Liver (tissue), 9 donors: ENCODE data around the gene CCR6. TPM values are rescaled to one million over a fixed set of nuclear protein-coding genes. Genes with fewer than 3 reads are reported as not detected.

Source experiments
- DNase-seq: peaks from one replicate; pipeline ENCODE4 v3.0.0-alpha.2; 2017; ENCODE audit warnings: low spot score
- H3K27ac ChIP-seq, 2 donors: one replicate each; pipeline ENCODE4 v1.7.0; 2013; ENCODE audit warnings: inconsistent platforms in 2 of 2, low read length in 2 of 2, control low read depth in 1 of 2, low read depth in 1 of 2, mild to moderate bottlenecking in 1 of 2
- H3K27me3 ChIP-seq, 4 donors: one replicate each; pipeline versions ENCODE4 v1.6.1 to v1.7.0; 2013; ENCODE audit warnings: low read length in 3 of 4, inconsistent platforms in 1 of 4, mild to moderate bottlenecking in 1 of 4, moderate library complexity in 1 of 4; ENCODE audit not compliant: control insufficient read depth in 4 of 4, insufficient read depth in 4 of 4
- H3K36me3 ChIP-seq, 4 donors: one replicate each; pipeline versions ENCODE4 v1.6.1 to v1.7.0; 2013; ENCODE audit warnings: low read length in 3 of 4, mild to moderate bottlenecking in 3 of 4, low read depth in 1 of 4, moderate library complexity in 1 of 4; ENCODE audit not compliant: control insufficient read depth in 4 of 4, insufficient read depth in 3 of 4
- H3K4me1 ChIP-seq, 4 donors: one replicate each; pipeline versions ENCODE4 v1.6.1 to v1.7.0; 2013; ENCODE audit warnings: low read length in 3 of 4, mild to moderate bottlenecking in 3 of 4, moderate library complexity in 1 of 4; ENCODE audit not compliant: control insufficient read depth in 4 of 4, insufficient read depth in 4 of 4
- H3K4me3 ChIP-seq, 3 donors: one replicate each; pipeline versions ENCODE4 v1.6.1 to v1.7.0; 2013; ENCODE audit warnings: low read length in 3 of 3, control low read depth in 1 of 3, low read depth in 1 of 3, mild to moderate bottlenecking in 1 of 3
- H3K9ac ChIP-seq, 2 donors: one replicate each; pipeline ENCODE4 v1.7.0; 2013; ENCODE audit warnings: low read length in 2 of 2, mild to moderate bottlenecking in 2 of 2, moderate library complexity in 2 of 2, control low read depth in 1 of 2, low read depth in 1 of 2
- H3K9me3 ChIP-seq, 4 donors: one replicate each; pipeline versions ENCODE4 v1.6.1 to v1.7.0; 2013; ENCODE audit warnings: low read length in 3 of 4; ENCODE audit not compliant: control insufficient read depth in 4 of 4
- EGR1 ChIP-seq, 2 donors: IDR thresholded peaks; 2 replicates each; pipeline ENCODE4 v1.6.1; 2016 to 2018; ENCODE audit warnings: antibody characterized with exemption in 2 of 2, low read depth in 2 of 2
- FOXA1 ChIP-seq: IDR thresholded peaks from 2 replicates; pipeline ENCODE4 v1.6.1; 2016; ENCODE audit warnings: antibody characterized with exemption
- FOXA2 ChIP-seq: IDR thresholded peaks from 2 replicates; pipeline ENCODE4 v1.6.1; 2016; ENCODE audit warnings: antibody characterized with exemption
- GABPA ChIP-seq, 2 donors: IDR thresholded peaks in 1 of 2; conservative IDR thresholded peaks in 1 of 2; 2 replicates each; pipeline ENCODE4 v1.6.1; 2016; ENCODE audit warnings: antibody characterized with exemption in 2 of 2, mild to moderate bottlenecking in 1 of 2, moderate library complexity in 1 of 2
- HNF4A ChIP-seq, 2 donors: conservative IDR thresholded peaks; 2 replicates each; pipeline ENCODE4 v1.6.1; 2016; ENCODE audit warnings: antibody characterized with exemption in 2 of 2, mild to moderate bottlenecking in 2 of 2
- HNF4G ChIP-seq: IDR thresholded peaks from 2 replicates; pipeline ENCODE4 v1.6.1; 2016; ENCODE audit warnings: antibody characterized with exemption
- JUND ChIP-seq, 2 donors: IDR thresholded peaks; 2 replicates each; pipeline ENCODE4 v1.6.1; 2016; ENCODE audit warnings: antibody characterized with exemption in 2 of 2
- NR2F2 ChIP-seq: IDR thresholded peaks from 2 replicates; pipeline ENCODE4 v1.6.1; 2016; ENCODE audit warnings: antibody characterized with exemption
- RAD21 ChIP-seq, 2 donors: IDR thresholded peaks; 2 replicates each; pipeline ENCODE4 v1.6.1; 2016; ENCODE audit warnings: antibody characterized with exemption in 2 of 2, mild to moderate bottlenecking in 2 of 2
- SP1 ChIP-seq: IDR thresholded peaks from 2 replicates; pipeline ENCODE4 v1.6.1; 2018; ENCODE audit warnings: antibody characterized with exemption, mild to moderate bottlenecking
- TAF1 ChIP-seq: conservative IDR thresholded peaks from 2 replicates; pipeline ENCODE4 v1.6.1; 2016; ENCODE audit warnings: antibody characterized with exemption, mild to moderate bottlenecking
- YY1 ChIP-seq: IDR thresholded peaks from 2 replicates; pipeline ENCODE4 v1.6.1; 2016; ENCODE audit warnings: antibody characterized with exemption, mild to moderate bottlenecking
- ZBTB33 ChIP-seq: IDR thresholded peaks from 2 replicates; pipeline ENCODE4 v1.6.1; 2016; ENCODE audit warnings: antibody characterized with exemption
- WGBS: extraction: QIAGEN DNeasy Blood & Tissue Kit; methylation state at CpG from one replicate; pipeline ENCODE4 v1.1.7; 2013; 5-methylcytosine and 5-hydroxymethylcytosine counted together
- polyA plus RNA-seq, 2 donors: library from polyadenylated mRNA; stranded (reverse) in 1 of 2; unstranded in 1 of 2; fragments of 200-250 nt in 1 of 2; fragments of >200 nt in 1 of 2; fragmentation: Nextera tagmentation in 1 of 2; extraction: Ambion mirVana in 1 of 2; gene quantifications; one replicate each; pipeline versions ENCODE4 v1.2.1 to v1.2.3, GENCODE V29; 2013 to 2015
- total RNA-seq, 2 donors: library from RNA; depleted of rRNA; stranded (reverse); fragments of >200 nt; gene quantifications; one replicate each; pipeline ENCODE4 v1.2.3, GENCODE V29; 2014
- TF ChIP-seq, protein P1 (sequence below): IDR thresholded peaks from 2 replicates; pipeline ENCODE4 v1.6.1; 2016; ENCODE audit warnings: antibody characterized with exemption
- TF ChIP-seq, protein P2 (sequence below): IDR thresholded peaks from 2 replicates; pipeline ENCODE4 v1.6.1; 2016; ENCODE audit warnings: antibody characterized with exemption, mild to moderate bottlenecking
- TF ChIP-seq, protein P3 (sequence below): IDR thresholded peaks from 2 replicates; pipeline ENCODE4 v1.6.1; 2016; ENCODE audit warnings: antibody characterized with exemption
- TF ChIP-seq, protein P4 (sequence below): fragments of 150-350 bp; IDR thresholded peaks from 2 replicates; pipeline ENCODE4 v1.5.1; 2017; ENCODE audit warnings: improper control_type of control experiment, low read depth, low read length; ENCODE audit not compliant: missing input control
- donor health status: healthy.
- donor health status: healthy.
- donor health status: healthy.
- donor health status: healthy.
- donor health status: healthy.

CCR6 gene
- total and polyA plus RNA-seq, 4 donors = 0.02 to 8.4 TPM; not detected in 2

DNA sequence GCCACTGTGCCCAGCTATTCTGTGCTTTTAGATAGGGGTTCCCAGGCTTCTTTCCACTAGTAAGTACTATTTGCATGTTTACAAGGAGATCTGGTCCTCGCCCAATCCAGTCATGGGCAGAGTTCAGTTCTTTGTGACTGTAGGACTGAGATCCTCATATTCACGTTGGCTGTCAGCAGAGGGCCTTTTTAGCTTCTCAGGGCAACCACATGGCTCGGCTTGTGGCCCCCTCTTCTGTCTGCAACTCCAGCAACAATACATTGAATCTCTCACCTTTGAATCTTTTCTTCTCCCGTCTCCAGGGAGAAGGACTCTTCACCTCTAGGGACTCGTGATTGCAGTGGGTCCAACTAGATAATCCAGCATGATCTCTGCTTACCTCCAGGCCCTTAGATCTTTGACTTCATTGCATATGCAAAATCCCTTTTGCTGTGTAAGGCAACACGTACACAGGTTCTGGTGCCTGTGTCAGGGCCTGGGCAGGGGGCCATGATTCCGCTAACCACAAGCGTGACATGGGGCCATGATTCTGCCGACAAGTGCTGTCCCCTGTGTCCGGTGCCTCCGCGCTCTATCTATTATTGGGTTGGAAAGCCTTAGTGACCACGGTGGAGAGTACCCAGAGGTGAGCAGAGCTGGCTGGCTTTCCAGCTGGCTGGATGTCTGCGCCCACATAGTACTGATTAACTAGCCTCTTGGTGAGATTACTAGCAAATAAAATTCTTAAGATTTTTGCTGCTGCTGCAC, 5.1 kb downstream of the CCR6 start:
- no peaks in the 10 kb centered on the region for H3K27me3 ChIP-seq
- no peak for DNase-seq
- TF ChIP-seq HNF4G (no peak), RAD21 (IDR thresholded peaks at IDR 0.05) (no peak), ZBTB33 (no peak), YY1 (no peak), TAF1 (no peak), GABPA (IDR thresholded peaks at IDR 0.05 in 1 of 2, conservative IDR thresholded peaks at IDR 0.05 in 1 of 2) (no peak), HNF4A (conservative IDR thresholded peaks at IDR 0.05) (no peak), SP1 (no peak), FOXA2 (no peak), NR2F2 (no peak)
- TF ChIP-seq, protein P1, sequence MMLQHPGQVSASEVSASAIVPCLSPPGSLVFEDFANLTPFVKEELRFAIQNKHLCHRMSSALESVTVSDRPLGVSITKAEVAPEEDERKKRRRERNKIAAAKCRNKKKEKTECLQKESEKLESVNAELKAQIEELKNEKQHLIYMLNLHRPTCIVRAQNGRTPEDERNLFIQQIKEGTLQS = no peak
- H3K9me3 ChIP-seq = no peaks in the 10 kb centered on the region
- H3K27ac ChIP-seq = no peak overlapping the region
- no peak overlapping the region for H3K4me3 ChIP-seq
- peaks cover 0 to 3% (median 0%) of the 10 kb centered on the region in 4 donors for H3K4me1 ChIP-seq
- WGBS = 90% methylated on average over 14 of the region's 14 CpGs
- H3K36me3 ChIP-seq = no peaks in the 10 kb centered on the region
- no peak overlapping the region for H3K9ac ChIP-seq

DNA sequence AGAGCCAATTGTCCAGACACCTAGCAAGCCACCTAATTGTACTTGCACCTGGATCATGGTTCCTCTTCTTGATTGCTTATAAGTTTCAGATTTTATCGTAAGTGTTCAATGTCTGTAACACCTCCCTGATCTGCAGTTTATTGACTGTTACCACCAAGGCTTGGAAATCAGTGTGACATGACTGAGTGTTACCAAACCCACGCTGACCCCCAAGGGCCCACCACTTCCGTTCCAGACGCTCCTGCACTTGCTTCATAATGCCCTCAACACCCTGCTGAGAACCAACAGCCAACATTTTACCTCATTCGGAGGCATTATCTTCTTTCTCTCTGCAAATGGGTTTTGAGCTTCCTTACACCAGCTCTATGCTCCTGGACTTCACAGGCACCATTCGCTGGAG, 6.3 kb downstream of the CCR6 start:
- Histone ChIP-seq H3K36me3 (no peaks in the 10 kb centered on the region), H3K9ac (no peak overlapping the region), H3K4me1 (no peaks in the 10 kb centered on the region), H3K4me3 (no peak overlapping the region), H3K27ac (no peak overlapping the region), H3K9me3 (no peaks in the 10 kb centered on the region), H3K27me3 (no peaks in the 10 kb centered on the region)
- 85% methylated on average over 6 of the region's 6 CpGs for WGBS
- no peak for TF ChIP-seq ZBTB33
- no peak for TF ChIP-seq FOXA2
- no peak for TF ChIP-seq SP1
- TF ChIP-seq HNF4A (conservative IDR thresholded peaks at IDR 0.05) = no peak
- TF ChIP-seq JUND (IDR thresholded peaks at IDR 0.05) = no peak
- TF ChIP-seq, protein P2, sequence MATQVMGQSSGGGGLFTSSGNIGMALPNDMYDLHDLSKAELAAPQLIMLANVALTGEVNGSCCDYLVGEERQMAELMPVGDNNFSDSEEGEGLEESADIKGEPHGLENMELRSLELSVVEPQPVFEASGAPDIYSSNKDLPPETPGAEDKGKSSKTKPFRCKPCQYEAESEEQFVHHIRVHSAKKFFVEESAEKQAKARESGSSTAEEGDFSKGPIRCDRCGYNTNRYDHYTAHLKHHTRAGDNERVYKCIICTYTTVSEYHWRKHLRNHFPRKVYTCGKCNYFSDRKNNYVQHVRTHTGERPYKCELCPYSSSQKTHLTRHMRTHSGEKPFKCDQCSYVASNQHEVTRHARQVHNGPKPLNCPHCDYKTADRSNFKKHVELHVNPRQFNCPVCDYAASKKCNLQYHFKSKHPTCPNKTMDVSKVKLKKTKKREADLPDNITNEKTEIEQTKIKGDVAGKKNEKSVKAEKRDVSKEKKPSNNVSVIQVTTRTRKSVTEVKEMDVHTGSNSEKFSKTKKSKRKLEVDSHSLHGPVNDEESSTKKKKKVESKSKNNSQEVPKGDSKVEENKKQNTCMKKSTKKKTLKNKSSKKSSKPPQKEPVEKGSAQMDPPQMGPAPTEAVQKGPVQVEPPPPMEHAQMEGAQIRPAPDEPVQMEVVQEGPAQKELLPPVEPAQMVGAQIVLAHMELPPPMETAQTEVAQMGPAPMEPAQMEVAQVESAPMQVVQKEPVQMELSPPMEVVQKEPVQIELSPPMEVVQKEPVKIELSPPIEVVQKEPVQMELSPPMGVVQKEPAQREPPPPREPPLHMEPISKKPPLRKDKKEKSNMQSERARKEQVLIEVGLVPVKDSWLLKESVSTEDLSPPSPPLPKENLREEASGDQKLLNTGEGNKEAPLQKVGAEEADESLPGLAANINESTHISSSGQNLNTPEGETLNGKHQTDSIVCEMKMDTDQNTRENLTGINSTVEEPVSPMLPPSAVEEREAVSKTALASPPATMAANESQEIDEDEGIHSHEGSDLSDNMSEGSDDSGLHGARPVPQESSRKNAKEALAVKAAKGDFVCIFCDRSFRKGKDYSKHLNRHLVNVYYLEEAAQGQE = no peak
- no peak for TF ChIP-seq HNF4G
- TF ChIP-seq EGR1 (IDR thresholded peaks at IDR 0.05; ENCODE audit: low read depth in 2 of 2) = no peak
- TF ChIP-seq FOXA1 = no peak
- TF ChIP-seq, protein P1 = no peak
- TF ChIP-seq GABPA (IDR thresholded peaks at IDR 0.05 in 1 of 2, conservative IDR thresholded peaks at IDR 0.05 in 1 of 2) = no peak
- TF ChIP-seq, protein P3, sequence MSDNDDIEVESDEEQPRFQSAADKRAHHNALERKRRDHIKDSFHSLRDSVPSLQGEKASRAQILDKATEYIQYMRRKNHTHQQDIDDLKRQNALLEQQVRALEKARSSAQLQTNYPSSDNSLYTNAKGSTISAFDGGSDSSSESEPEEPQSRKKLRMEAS = no peak
- TF ChIP-seq NR2F2 = no peak
- TF ChIP-seq RAD21 (IDR thresholded peaks at IDR 0.05) = no peak
- no peak for TF ChIP-seq TAF1
- no peak for TF ChIP-seq YY1
- TF ChIP-seq, protein P4, sequence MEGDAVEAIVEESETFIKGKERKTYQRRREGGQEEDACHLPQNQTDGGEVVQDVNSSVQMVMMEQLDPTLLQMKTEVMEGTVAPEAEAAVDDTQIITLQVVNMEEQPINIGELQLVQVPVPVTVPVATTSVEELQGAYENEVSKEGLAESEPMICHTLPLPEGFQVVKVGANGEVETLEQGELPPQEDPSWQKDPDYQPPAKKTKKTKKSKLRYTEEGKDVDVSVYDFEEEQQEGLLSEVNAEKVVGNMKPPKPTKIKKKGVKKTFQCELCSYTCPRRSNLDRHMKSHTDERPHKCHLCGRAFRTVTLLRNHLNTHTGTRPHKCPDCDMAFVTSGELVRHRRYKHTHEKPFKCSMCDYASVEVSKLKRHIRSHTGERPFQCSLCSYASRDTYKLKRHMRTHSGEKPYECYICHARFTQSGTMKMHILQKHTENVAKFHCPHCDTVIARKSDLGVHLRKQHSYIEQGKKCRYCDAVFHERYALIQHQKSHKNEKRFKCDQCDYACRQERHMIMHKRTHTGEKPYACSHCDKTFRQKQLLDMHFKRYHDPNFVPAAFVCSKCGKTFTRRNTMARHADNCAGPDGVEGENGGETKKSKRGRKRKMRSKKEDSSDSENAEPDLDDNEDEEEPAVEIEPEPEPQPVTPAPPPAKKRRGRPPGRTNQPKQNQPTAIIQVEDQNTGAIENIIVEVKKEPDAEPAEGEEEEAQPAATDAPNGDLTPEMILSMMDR = no peak
- no peak for DNase-seq
